GM18502 (cell line): ENCODE data around the gene REPIN1.

Source experiments
- ATAC-seq: cut with Tn5 transposase; IDR thresholded peaks from one replicate; pipeline ENCODE4 v1.9.1; 2021; ENCODE audit warnings: mild to moderate bottlenecking; ENCODE audit not compliant: unreplicated experiment, poor library complexity

The REPIN1 gene

GRCh38 chr7:150388709-150389531 is 20.3 kb downstream of the REPIN1 start:
- ATAC-seq: no peak

- ATAC-seq: no peak
These were observed 20.9 kb downstream of the REPIN1 start for GRCh38 chr7:150389532-150389816.

- ATAC-seq: no peak
These were observed 21.6 kb downstream of the REPIN1 start for GRCh38 chr7:150390205-150390604.

- ATAC-seq: no peak
These were observed 24.7 kb downstream of the REPIN1 start for GRCh38 chr7:150393325-150393724.

- ATAC-seq: no peak
These were observed 27.8 kb downstream of the REPIN1 start for GRCh38 chr7:150396426-150396825.

- no peak for ATAC-seq
These were observed 28.2 kb downstream of the REPIN1 start for GRCh38 chr7:150396851-150397260.

- ATAC-seq: no peak
These were observed 28.9 kb downstream of the REPIN1 start for GRCh38 chr7:150397346-150398107.

- no peak for ATAC-seq
These were observed 29.7 kb downstream of the REPIN1 start for GRCh38 chr7:150398108-150398964.

- no peak for ATAC-seq
These were observed 30.3 kb downstream of the REPIN1 start for GRCh38 chr7:150398965-150399320.

- ATAC-seq: no peak
These were observed 30.9 kb downstream of the REPIN1 start for GRCh38 chr7:150399421-150400007.

- ATAC-seq: no peak
These were observed 31.6 kb downstream of the REPIN1 start for GRCh38 chr7:150400008-150400787.

GRCh38 chr7:150400788-150401423 is 32.3 kb downstream of the REPIN1 start:
- ATAC-seq: no peak

- ATAC-seq: no peak
These were observed 32.8 kb downstream of the REPIN1 start for GRCh38 chr7:150401424-150401790.

GRCh38 chr7:150401861-150402631 is 33.4 kb downstream of the REPIN1 start:
- ATAC-seq: no peak

- no peak for ATAC-seq
These were observed 34.2 kb downstream of the REPIN1 start for GRCh38 chr7:150402671-150403321.

- ATAC-seq: no peak
These were observed 35.0 kb downstream of the REPIN1 start for GRCh38 chr7:150403376-150404171.

GRCh38 chr7:150404172-150404804 is 35.7 kb downstream of the REPIN1 start:
- no peak for ATAC-seq
